Esophagus squamous epithelium (tissue), 4 donors: ENCODE results near the gene SUPT4H1.

Source experiments
- CTCF ChIP-seq, 6 experiments: fragments of 450-650 bp in 4 of 6; fragments of 200-600 bp in 2 of 6; sonication (generic) in 2 of 6; IDR thresholded peaks; one replicate each; pipeline ENCODE4 v1.5.1; 2016 to 2019; ENCODE audit warnings: antibody characterized with exemption in 6 of 6, mild to moderate bottlenecking in 4 of 6, moderate library complexity in 4 of 6
- POLR2A ChIP-seq, 4 donors: fragments of 450-650 bp; IDR thresholded peaks; one replicate each; pipeline ENCODE4 v1.6.1; 2017; ENCODE audit warnings: antibody characterized with exemption in 4 of 4, mild to moderate bottlenecking in 4 of 4, moderate library complexity in 3 of 4

DNA sequence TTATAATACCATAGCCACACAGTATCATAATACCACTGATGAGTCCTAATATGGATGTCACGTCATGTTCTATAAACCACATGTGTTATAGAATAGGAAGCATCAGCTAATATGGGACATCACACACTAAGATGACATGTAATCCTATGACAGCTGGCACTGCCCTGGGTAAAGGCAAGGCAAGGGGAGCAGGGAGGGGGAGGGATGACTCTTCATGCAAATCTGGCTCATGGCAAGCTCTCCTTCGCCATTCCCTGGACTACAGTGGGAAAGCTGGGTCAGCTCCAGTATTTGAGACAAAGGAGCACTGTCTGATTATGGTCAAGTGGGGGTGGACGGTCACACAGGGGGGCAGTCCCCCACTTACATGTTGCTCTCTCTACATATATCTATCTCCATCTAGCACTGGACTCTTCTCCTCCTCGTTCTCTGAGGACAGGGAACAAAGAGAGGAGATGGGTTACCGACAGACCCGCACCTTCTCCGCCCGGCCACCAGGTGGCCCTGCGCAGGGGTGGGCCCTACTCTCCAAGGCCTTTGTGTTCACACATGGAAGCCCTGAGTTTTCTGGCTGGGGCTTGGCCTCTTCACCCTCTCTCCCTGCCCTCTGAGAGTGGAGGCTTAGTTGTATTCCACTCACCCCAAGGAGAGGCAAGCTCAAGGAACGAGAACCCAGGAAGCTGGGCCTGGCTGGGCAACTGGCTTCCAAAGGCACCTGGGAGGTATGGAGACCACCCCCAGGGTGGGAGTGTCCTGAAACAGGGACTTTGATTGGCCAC, 47.8 kb downstream of the SUPT4H1 start:
- TF ChIP-seq POLR2A (IDR thresholded peaks at IDR 0.05) = no peak
- TF ChIP-seq CTCF (IDR thresholded peaks at IDR 0.05) = peak; percentile 43 to 84 (median 68)
